Muscle layer of colon (tissue), 2 donors: Measurements from ENCODE around the gene CYP1A2.

Experiments
- H3K27ac ChIP-seq: one replicate; pipeline ENCODE4 v1.7.0; 2013; ENCODE audit warnings: low read depth, mild to moderate bottlenecking, low read length, moderate library complexity
- H3K27me3 ChIP-seq, 2 donors: one replicate each; pipeline ENCODE4 v1.7.0; 2013; ENCODE audit warnings: low read length in 2 of 2, mild to moderate bottlenecking in 2 of 2; ENCODE audit not compliant: insufficient read depth in 2 of 2, control insufficient read depth in 1 of 2
- H3K36me3 ChIP-seq: one replicate; pipeline ENCODE4 v1.7.0; 2013; ENCODE audit warnings: mild to moderate bottlenecking, low read length; ENCODE audit not compliant: insufficient read depth
- H3K4me1 ChIP-seq: one replicate; pipeline ENCODE4 v1.7.0; 2013; ENCODE audit warnings: mild to moderate bottlenecking, low read length; ENCODE audit not compliant: insufficient read depth
- H3K4me3 ChIP-seq, 2 donors: one replicate each; pipeline ENCODE4 v1.7.0; 2013; ENCODE audit warnings: low read length in 2 of 2, low read depth in 1 of 2, mild to moderate bottlenecking in 1 of 2, moderate library complexity in 1 of 2
- H3K9ac ChIP-seq: one replicate; pipeline ENCODE4 v1.7.0; 2013; ENCODE audit warnings: low read length
- H3K9me3 ChIP-seq: one replicate; pipeline ENCODE4 v1.7.0; 2013; ENCODE audit warnings: mild to moderate bottlenecking, low read length
- donor health status: abdominal sarcoma.
- donor health status: Adenocarcinoma of cecum.

CYP1A2 gene

GRCh38 chr15:74801311-74801997 is 52.8 kb downstream of the CYP1A2 start:
- no peak overlapping the region for H3K27ac ChIP-seq
- H3K4me1 ChIP-seq = peaks cover 11% of the 10 kb centered on the region
- peaks cover 18% of the 10 kb centered on the region for H3K36me3 ChIP-seq

GRCh38 chr15:74802290-74802689 is 53.6 kb downstream of the CYP1A2 start:
- Histone ChIP-seq H3K4me3 (no peak overlapping the region), H3K9me3 (no peaks in the 10 kb centered on the region), H3K4me1 (peaks cover 11% of the 10 kb centered on the region), H3K36me3 (peaks cover 18% of the 10 kb centered on the region), H3K27me3 (no peaks in the 10 kb centered on the region), H3K9ac (no peak overlapping the region), H3K27ac (no peak overlapping the region)

More at GRCh38 chr15:74801311-74801997, 52.8 kb downstream of the CYP1A2 start:
- H3K9ac ChIP-seq = no peak overlapping the region
- no peaks in the 10 kb centered on the region for H3K27me3 ChIP-seq
- H3K9me3 ChIP-seq = no peaks in the 10 kb centered on the region
- H3K4me3 ChIP-seq = no peak overlapping the region

- Histone ChIP-seq H3K4me3 (no peak overlapping the region), H3K27ac (no peak overlapping the region), H3K27me3 (no peaks in the 10 kb centered on the region), H3K9ac (no peak overlapping the region), H3K4me1 (peaks cover 11% of the 10 kb centered on the region), H3K9me3 (no peaks in the 10 kb centered on the region), H3K36me3 (peaks cover 18% of the 10 kb centered on the region)
These were observed 54.3 kb downstream of the CYP1A2 start for GRCh38 chr15:74802862-74803447.

- no peak overlapping the region for H3K27ac ChIP-seq
- peaks cover 6% of the 10 kb centered on the region for H3K4me1 ChIP-seq
- no peaks in the 10 kb centered on the region for H3K27me3 ChIP-seq
- no peak overlapping the region for H3K9ac ChIP-seq
- no peaks in the 10 kb centered on the region for H3K9me3 ChIP-seq
- no peak overlapping the region for H3K4me3 ChIP-seq
- peaks cover 9% of the 10 kb centered on the region for H3K36me3 ChIP-seq
These were observed 56.3 kb downstream of the CYP1A2 start for GRCh38 chr15:74804935-74805334.
